Muscle layer of colon (tissue), 2 donors: ENCODE results near the gene CYBRD1.

Experiments
- H3K27ac ChIP-seq: one replicate; pipeline ENCODE4 v1.7.0; 2013; ENCODE audit warnings: low read depth, mild to moderate bottlenecking, low read length, moderate library complexity
- H3K27me3 ChIP-seq, 2 donors: one replicate each; pipeline ENCODE4 v1.7.0; 2013; ENCODE audit warnings: low read length in 2 of 2, mild to moderate bottlenecking in 2 of 2; ENCODE audit not compliant: insufficient read depth in 2 of 2, control insufficient read depth in 1 of 2
- H3K36me3 ChIP-seq: one replicate; pipeline ENCODE4 v1.7.0; 2013; ENCODE audit warnings: mild to moderate bottlenecking, low read length; ENCODE audit not compliant: insufficient read depth
- H3K4me1 ChIP-seq: one replicate; pipeline ENCODE4 v1.7.0; 2013; ENCODE audit warnings: mild to moderate bottlenecking, low read length; ENCODE audit not compliant: insufficient read depth
- H3K4me3 ChIP-seq, 2 donors: one replicate each; pipeline ENCODE4 v1.7.0; 2013; ENCODE audit warnings: low read length in 2 of 2, low read depth in 1 of 2, mild to moderate bottlenecking in 1 of 2, moderate library complexity in 1 of 2
- H3K9ac ChIP-seq: one replicate; pipeline ENCODE4 v1.7.0; 2013; ENCODE audit warnings: low read length
- H3K9me3 ChIP-seq: one replicate; pipeline ENCODE4 v1.7.0; 2013; ENCODE audit warnings: mild to moderate bottlenecking, low read length
- donor health status: abdominal sarcoma.
- donor health status: Adenocarcinoma of cecum.

CYBRD1 gene

GRCh38 chr2:171584001-171584400 lies 61.7 kb downstream of the CYBRD1 start:
- H3K9ac ChIP-seq, result no peak overlapping the region
- no peak overlapping the region for H3K27ac ChIP-seq
- H3K9me3 ChIP-seq, result no peaks in the 10 kb centered on the region
- H3K36me3 ChIP-seq, result no peaks in the 10 kb centered on the region
- H3K4me1 ChIP-seq, result peaks cover 5% of the 10 kb centered on the region
- no peak overlapping the region for H3K4me3 ChIP-seq
- H3K27me3 ChIP-seq, result no peaks in the 10 kb centered on the region

GRCh38 chr2:171587132-171587531 lies 64.9 kb downstream of the CYBRD1 start:
- Histone ChIP-seq H3K27me3 (no peaks in the 10 kb centered on the region), H3K27ac (no peak overlapping the region), H3K4me3 (no peak overlapping the region), H3K4me1 (no peaks in the 10 kb centered on the region), H3K9ac (no peak overlapping the region), H3K36me3 (no peaks in the 10 kb centered on the region), H3K9me3 (no peaks in the 10 kb centered on the region)

GRCh38 chr2:171587567-171587966 lies 65.3 kb downstream of the CYBRD1 start:
- Histone ChIP-seq H3K36me3 (no peaks in the 10 kb centered on the region), H3K9me3 (no peaks in the 10 kb centered on the region), H3K27me3 (no peaks in the 10 kb centered on the region), H3K4me3 (no peak overlapping the region), H3K9ac (no peak overlapping the region), H3K4me1 (no peaks in the 10 kb centered on the region), H3K27ac (no peak overlapping the region)

DNA sequence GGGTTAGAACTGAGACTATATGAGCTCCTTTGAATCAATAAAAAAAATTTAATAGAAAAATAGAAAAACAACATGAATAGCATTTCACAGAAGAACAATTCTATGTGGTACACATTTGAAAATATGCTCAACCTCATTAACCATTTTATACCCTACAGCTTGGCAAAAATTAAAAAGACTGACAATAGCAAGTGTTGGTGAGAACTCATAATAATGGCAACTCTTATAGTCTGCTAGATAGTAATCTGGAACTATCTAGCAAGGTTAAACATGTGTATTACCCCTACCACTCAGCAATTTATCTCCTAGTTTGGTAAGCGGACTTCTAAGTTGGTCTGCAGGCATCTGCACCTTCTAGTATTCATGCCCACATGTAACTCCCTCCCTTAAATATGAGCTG lies 67.8 kb downstream of the CYBRD1 start:
- H3K9me3 ChIP-seq, result no peaks in the 10 kb centered on the region
- H3K27ac ChIP-seq, result no peak overlapping the region
- no peaks in the 10 kb centered on the region for H3K27me3 ChIP-seq
- no peaks in the 10 kb centered on the region for H3K36me3 ChIP-seq
- H3K4me3 ChIP-seq, result no peak overlapping the region
- H3K9ac ChIP-seq, result no peak overlapping the region
- H3K4me1 ChIP-seq, result no peaks in the 10 kb centered on the region

DNA sequence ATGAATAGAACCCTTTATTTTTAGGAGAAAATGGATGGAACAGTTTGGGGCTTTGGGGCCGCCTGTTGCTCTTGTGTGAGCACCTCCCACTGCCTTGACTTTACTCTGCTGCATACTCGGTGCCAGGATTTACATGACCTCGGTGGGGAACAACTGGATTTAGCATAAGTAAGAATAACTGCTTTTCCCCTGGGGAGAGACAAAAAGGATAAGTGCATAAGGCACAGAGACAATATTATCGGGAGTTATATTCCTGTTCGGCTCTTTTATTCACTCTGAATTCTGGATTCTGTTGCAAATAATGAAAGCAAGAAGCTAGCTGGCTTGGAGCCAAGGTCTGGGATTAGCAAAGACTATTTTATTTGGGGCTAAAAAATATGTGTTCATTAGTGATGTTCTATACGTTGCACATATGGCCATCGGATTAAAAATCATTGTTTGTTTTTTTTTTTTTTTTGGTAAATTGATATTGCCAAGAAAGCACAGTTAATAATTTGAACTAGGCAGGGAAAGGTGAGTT lies 69.8 kb downstream of the CYBRD1 start:
- H3K36me3 ChIP-seq, result no peaks in the 10 kb centered on the region
- H3K27ac ChIP-seq, result no peak overlapping the region
- no peak overlapping the region for H3K4me3 ChIP-seq
- no peaks in the 10 kb centered on the region for H3K4me1 ChIP-seq
- no peak overlapping the region for H3K9ac ChIP-seq
- no peaks in the 10 kb centered on the region for H3K27me3 ChIP-seq
- no peaks in the 10 kb centered on the region for H3K9me3 ChIP-seq

- H3K4me3 ChIP-seq, result no peak overlapping the region
- H3K36me3 ChIP-seq, result no peaks in the 10 kb centered on the region
- H3K27ac ChIP-seq, result no peak overlapping the region
- no peaks in the 10 kb centered on the region for H3K4me1 ChIP-seq
- H3K9me3 ChIP-seq, result no peaks in the 10 kb centered on the region
- H3K9ac ChIP-seq, result no peak overlapping the region
- no peaks in the 10 kb centered on the region for H3K27me3 ChIP-seq
These were observed 73.2 kb downstream of the CYBRD1 start for GRCh38 chr2:171595456-171595855.

GRCh38 chr2:171595896-171596295 lies 73.6 kb downstream of the CYBRD1 start:
- no peak overlapping the region for H3K9ac ChIP-seq
- no peaks in the 10 kb centered on the region for H3K27me3 ChIP-seq
- H3K27ac ChIP-seq, result no peak overlapping the region
- no peaks in the 10 kb centered on the region for H3K4me1 ChIP-seq
- no peaks in the 10 kb centered on the region for H3K9me3 ChIP-seq
- no peaks in the 10 kb centered on the region for H3K36me3 ChIP-seq
- no peak overlapping the region for H3K4me3 ChIP-seq

DNA sequence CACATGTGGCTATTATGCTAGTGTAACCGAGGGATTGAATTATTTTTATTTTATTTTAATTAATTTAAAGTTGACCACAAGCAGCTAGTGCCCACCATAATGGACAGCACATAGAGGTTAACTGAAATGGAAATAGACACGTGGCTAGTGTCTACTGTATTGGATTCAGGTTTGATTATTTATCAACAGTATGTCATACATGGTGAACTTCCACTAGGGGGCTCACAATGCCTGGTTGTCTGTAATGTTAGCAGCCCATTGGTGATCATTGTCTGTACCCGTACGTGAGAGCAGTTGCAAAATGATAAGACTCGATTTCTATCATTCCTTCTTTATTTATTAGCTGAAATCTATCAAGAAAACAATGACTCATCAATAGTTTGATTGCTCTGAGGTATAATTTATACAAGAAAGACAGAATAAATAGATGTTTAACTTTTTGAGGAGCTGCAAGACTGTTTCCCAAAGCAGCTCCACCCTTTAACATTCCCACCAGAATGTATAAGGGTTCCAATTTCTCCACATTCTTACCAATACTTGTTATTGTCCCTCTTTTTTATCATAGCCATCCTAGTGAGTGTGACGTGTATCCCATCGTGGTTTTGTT lies 76.5 kb downstream of the CYBRD1 start:
- H3K36me3 ChIP-seq, result no peaks in the 10 kb centered on the region
- H3K4me1 ChIP-seq, result no peaks in the 10 kb centered on the region
- H3K27me3 ChIP-seq, result no peaks in the 10 kb centered on the region
- no peak overlapping the region for H3K9ac ChIP-seq
- H3K4me3 ChIP-seq, result no peak overlapping the region
- no peak overlapping the region for H3K27ac ChIP-seq
- no peaks in the 10 kb centered on the region for H3K9me3 ChIP-seq

DNA sequence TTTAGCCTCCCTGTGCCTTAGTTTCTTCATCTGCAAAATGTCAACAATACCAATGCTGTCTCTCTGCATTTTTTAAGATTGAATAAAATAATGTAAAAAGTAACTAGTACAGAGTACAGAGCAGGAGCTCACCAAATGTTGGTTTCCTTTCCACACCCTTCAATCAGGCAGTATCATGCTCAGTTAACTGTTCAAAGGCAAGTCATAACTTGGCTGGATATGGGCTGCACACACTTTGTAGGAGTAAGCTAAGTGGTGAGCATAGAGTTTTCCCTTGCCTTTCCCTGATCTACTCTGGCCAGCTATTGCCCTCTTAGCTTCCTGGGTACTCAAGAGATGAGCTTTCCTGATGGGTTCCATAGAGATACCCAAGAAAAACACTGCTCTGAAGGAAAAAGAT lies 77.9 kb downstream of the CYBRD1 start:
- Histone ChIP-seq H3K9me3 (no peaks in the 10 kb centered on the region), H3K36me3 (no peaks in the 10 kb centered on the region), H3K27me3 (no peaks in the 10 kb centered on the region), H3K9ac (no peak overlapping the region), H3K4me1 (no peaks in the 10 kb centered on the region), H3K27ac (no peak overlapping the region), H3K4me3 (no peak overlapping the region)

- Histone ChIP-seq H3K36me3 (no peaks in the 10 kb centered on the region), H3K4me1 (no peaks in the 10 kb centered on the region), H3K27ac (no peak overlapping the region), H3K9ac (no peak overlapping the region), H3K4me3 (no peak overlapping the region), H3K9me3 (no peaks in the 10 kb centered on the region), H3K27me3 (no peaks in the 10 kb centered on the region)
These were observed 80.1 kb downstream of the CYBRD1 start for GRCh38 chr2:171602352-171602751.
